Activated naive CD4-positive, alpha-beta T cell treated with anti-CD3 and anti-CD28 coated beads, Interleukin-2, amount 50 U/mL, for 72 hours (primary cell): ENCODE results near the gene ESYT3. TPM values are rescaled to one million over a fixed set of nuclear protein-coding genes. Genes with fewer than 3 reads are reported as not detected.
A peak's percentile ranks its signal among the peaks of the same experiment; 100 is the strongest.
"Not testable (repeated sequence)": the region's sequence is repeated elsewhere in the genome, so short reads cannot be mapped to it uniquely, and the experiment has no call there.

Experiments
- ATAC-seq, 2 donors: fragments of 150-1000 bp; cut with Tn5 transposase; 2 replicates each; pipeline ENCODE4 v1.10.0; 2021; ENCODE audit warnings: mild to moderate bottlenecking in 2 of 2, moderate library complexity in 2 of 2
- DNase-seq, 2 donors: peaks; one replicate each; pipeline ENCODE4 v3.0.0; 2021 to 2022; ENCODE audit warnings: low spot score in 2 of 2
- H3K27ac Mint-ChIP-seq, 2 donors: one replicate each; pipeline ENCODE4 v1.8.0; 2022; ENCODE audit warnings: mild to moderate bottlenecking in 2 of 2, mixed read lengths in 2 of 2
- H3K36me3 Mint-ChIP-seq, 2 donors: one replicate each; pipeline ENCODE4 v1.8.0; 2022; ENCODE audit warnings: mixed read lengths in 2 of 2
- H3K9me3 Mint-ChIP-seq, 2 donors: one replicate each; pipeline ENCODE4 v1.8.0; 2022; ENCODE audit warnings: mixed read lengths in 2 of 2
- total RNA-seq, 2 donors: library from RNA; stranded (reverse); gene quantifications; one replicate each; pipeline ENCODE4 v1.2.3, GENCODE V29; 2022

ESYT3 gene
- total RNA-seq, 2 donors from 2014 or later: 0.14 to 0.35 TPM

GRCh38 chr3:138405001-138405400 lies 29.4 kb upstream of the ESYT3 start:
- DNase-seq (no peak), ATAC-seq (no peak)
- Mint-ChIP-seq H3K9me3 (no peaks in the 10 kb centered on the region), H3K36me3 (no peaks in the 10 kb centered on the region), H3K27ac (no peak overlapping the region)

GRCh38 chr3:138405486-138405885 lies 28.9 kb upstream of the ESYT3 start:
- no peak for DNase-seq
- H3K27ac Mint-ChIP-seq: no peak overlapping the region
- H3K9me3 Mint-ChIP-seq: no peaks in the 10 kb centered on the region
- no peaks in the 10 kb centered on the region for H3K36me3 Mint-ChIP-seq
- ATAC-seq: no peak

- no peak for ATAC-seq
- DNase-seq: no peak
- H3K27ac Mint-ChIP-seq: no peak overlapping the region
- no peaks in the 10 kb centered on the region for H3K9me3 Mint-ChIP-seq
- H3K36me3 Mint-ChIP-seq: no peaks in the 10 kb centered on the region
Observed at GRCh38 chr3:138406606-138407005, 27.8 kb upstream of the ESYT3 start.

- H3K36me3 Mint-ChIP-seq: no peaks in the 10 kb centered on the region
- ATAC-seq: no peak
- H3K27ac Mint-ChIP-seq: no peak overlapping the region
- no peaks in the 10 kb centered on the region for H3K9me3 Mint-ChIP-seq
- DNase-seq: no peak
Observed at GRCh38 chr3:138407236-138407907, 27.0 kb upstream of the ESYT3 start.

GRCh38 chr3:138408751-138409570 lies 25.5 kb upstream of the ESYT3 start:
- Mint-ChIP-seq H3K27ac (no peak overlapping the region), H3K36me3 (no peaks in the 10 kb centered on the region), H3K9me3 (no peaks in the 10 kb centered on the region)
- no peak for ATAC-seq
- DNase-seq: no peak

GRCh38 chr3:138412821-138413551 lies 21.4 kb upstream of the ESYT3 start:
- no peak for DNase-seq
- Mint-ChIP-seq H3K27ac (no peak overlapping the region), H3K9me3 (no peaks in the 10 kb centered on the region), H3K36me3 (no peaks in the 10 kb centered on the region)
- ATAC-seq: peak; percentile 52 to 73

GRCh38 chr3:138416236-138416635 lies 18.2 kb upstream of the ESYT3 start:
- ATAC-seq, DNase-seq, H3K36me3 Mint-ChIP-seq, H3K27ac Mint-ChIP-seq, H3K9me3 Mint-ChIP-seq: not testable (repeated sequence)

- H3K9me3 Mint-ChIP-seq: no peaks in the 10 kb centered on the region
- ATAC-seq (peak; percentile 81 to 83), DNase-seq (peak in 1 of 2 donors; percentile 73)
- no peaks in the 10 kb centered on the region for H3K36me3 Mint-ChIP-seq
- no peak overlapping the region for H3K27ac Mint-ChIP-seq
Observed at GRCh38 chr3:138417559-138417982, 16.8 kb upstream of the ESYT3 start.

GRCh38 chr3:138418601-138419206 lies 15.7 kb upstream of the ESYT3 start:
- no peak for DNase-seq
- Mint-ChIP-seq H3K36me3 (no peaks in the 10 kb centered on the region), H3K27ac (no peak overlapping the region), H3K9me3 (no peaks in the 10 kb centered on the region)
- no peak for ATAC-seq

- no peaks in the 10 kb centered on the region for H3K36me3 Mint-ChIP-seq
- ATAC-seq: no peak
- H3K27ac Mint-ChIP-seq: no peak overlapping the region
- no peak for DNase-seq
- H3K9me3 Mint-ChIP-seq: no peaks in the 10 kb centered on the region
Observed at GRCh38 chr3:138423316-138423715, 11.1 kb upstream of the ESYT3 start.

- Mint-ChIP-seq H3K36me3 (no peaks in the 10 kb centered on the region), H3K27ac (no peak overlapping the region), H3K9me3 (no peaks in the 10 kb centered on the region)
- DNase-seq (no peak), ATAC-seq (no peak)
Observed at GRCh38 chr3:138424323-138424722, 10.1 kb upstream of the ESYT3 start.

GRCh38 chr3:138426211-138426610 lies 8.2 kb upstream of the ESYT3 start:
- no peak overlapping the region for H3K27ac Mint-ChIP-seq
- DNase-seq (no peak), ATAC-seq (no peak)
- H3K9me3 Mint-ChIP-seq: no peaks in the 10 kb centered on the region
- H3K36me3 Mint-ChIP-seq: no peaks in the 10 kb centered on the region

- H3K36me3 Mint-ChIP-seq, ATAC-seq: not testable (repeated sequence)
Observed at GRCh38 chr3:138426754-138427153, 7.7 kb upstream of the ESYT3 start.

GRCh38 chr3:138429665-138430064 lies 4.8 kb upstream of the ESYT3 start:
- Mint-ChIP-seq H3K27ac (no peak overlapping the region), H3K36me3 (no peaks in the 10 kb centered on the region), H3K9me3 (no peaks in the 10 kb centered on the region)
- ATAC-seq: no peak
- no peak for DNase-seq

More at GRCh38 chr3:138426754-138427153, 7.7 kb upstream of the ESYT3 start:
- DNase-seq, H3K9me3 Mint-ChIP-seq, H3K27ac Mint-ChIP-seq: not testable (repeated sequence)

- Mint-ChIP-seq H3K36me3 (no peaks in the 10 kb centered on the region), H3K27ac (no peak overlapping the region), H3K9me3 (no peaks in the 10 kb centered on the region)
- DNase-seq (no peak), ATAC-seq (no peak)
Observed at GRCh38 chr3:138432576-138433240, 1.7 kb upstream of the ESYT3 start.

GRCh38 chr3:138433892-138434275 lies 532 bp upstream of the ESYT3 start:
- ATAC-seq (peak in 1 of 2 donors; percentile 32), DNase-seq (no peak)
- H3K27ac Mint-ChIP-seq: no peak overlapping the region
- no peaks in the 10 kb centered on the region for H3K36me3 Mint-ChIP-seq
- no peaks in the 10 kb centered on the region for H3K9me3 Mint-ChIP-seq
